SK-N-SH (cell line): ENCODE data around the gene SLC26A1. TPM values are rescaled to one million over a fixed set of nuclear protein-coding genes. Genes with fewer than 3 reads are reported as not detected.

Experiments used
- CTCF ChIA-PET: fragments of 300-600, 350-600 bp; formaldehyde crosslinking; extraction: SDS; loops from one replicate; lab custom pipeline; 2021; lab: Yijun Ruan, JAX
- POLR2A ChIA-PET: fragments of 350-600 bp; sonication (Branson Sonifier 250); formaldehyde crosslinking; extraction: SDS; loops from one replicate; lab custom pipeline; 2020; ENCODE audit warnings: antibody characterized with exemption, inconsistent platforms; lab: Yijun Ruan, JAX
- DNase-seq: peaks from one replicate; pipeline ENCODE4 v3.0.0; 2012
- H2AFZ ChIP-seq: fragments of 200-600 bp; sonication (generic); 2 replicates; pipeline ENCODE4 v1.8.1; 2016; ENCODE audit warnings: antibody characterized with exemption, mild to moderate bottlenecking, low read depth
- H3F3A ChIP-seq: fragments of 200-600 bp; sonication (generic); replicated peaks from 2 replicates; pipeline ENCODE3; 2016; ENCODE audit warnings: antibody characterized with exemption, mild to moderate bottlenecking; ENCODE audit not compliant: insufficient read depth
- H3K27ac ChIP-seq, 2 experiments: fragments of 200-500 bp in 1 of 2; fragments of 200-600 bp in 1 of 2; sonication (Bioruptor generic) in 1 of 2; sonication (generic), shearing (Covaris generic) in 1 of 2; 2 replicates each; pipeline versions ENCODE4 v1.5.1 to v1.6.1; 2014 to 2016; ENCODE audit warnings: low read depth in 2 of 2, inconsistent platforms in 1 of 2, low read length in 1 of 2, mild to moderate bottlenecking in 1 of 2, mixed read lengths in 1 of 2
- H3K27me3 ChIP-seq: fragments of 200-600 bp; sonication (generic), shearing (Covaris generic); 2 replicates; pipeline ENCODE4 v1.6.1; 2016; ENCODE audit warnings: mixed run types; ENCODE audit not compliant: insufficient read depth
- H3K36me3 ChIP-seq, 2 experiments: fragments of 200-500 bp in 1 of 2; fragments of 200-600 bp in 1 of 2; sonication (Bioruptor generic) in 1 of 2; sonication (generic) in 1 of 2; replicated peaks in 1 of 2; 2 replicates each; pipeline versions ENCODE3 to v1.5.1; 2014 to 2016; ENCODE audit warnings: low read length in 1 of 2, mild to moderate bottlenecking in 1 of 2; ENCODE audit not compliant: insufficient read depth in 2 of 2, control insufficient read depth in 1 of 2
- H3K4me1 ChIP-seq, 2 experiments: fragments of 200-500 bp in 1 of 2; fragments of 200-600 bp in 1 of 2; sonication (Bioruptor generic) in 1 of 2; sonication (generic), shearing (Covaris generic) in 1 of 2; 2 replicates each; pipeline versions ENCODE4 v1.5.1 to v1.6.1; 2014 to 2016; ENCODE audit warnings: low read depth in 1 of 2, low read length in 1 of 2, mixed run types in 1 of 2; ENCODE audit not compliant: insufficient read depth in 2 of 2, control insufficient read depth in 1 of 2
- H3K4me2 ChIP-seq: fragments of 200-600 bp; sonication (generic), shearing (Covaris generic); 2 replicates; pipeline ENCODE4 v1.6.1; 2017; ENCODE audit warnings: mixed run types
- H3K4me3 ChIP-seq, 2 experiments: fragments of 200-500 bp in 1 of 2; fragments of 200-600 bp in 1 of 2; sonication (Bioruptor generic) in 1 of 2; sonication (generic), shearing (Covaris generic) in 1 of 2; 2 replicates each; pipeline versions ENCODE4 v1.5.1 to v1.8.1; 2014 to 2016; ENCODE audit warnings: low read depth in 2 of 2, inconsistent platforms in 1 of 2, low read length in 1 of 2, mild to moderate bottlenecking in 1 of 2, mixed read lengths in 1 of 2, moderate library complexity in 1 of 2
- H3K79me2 ChIP-seq: fragments of 200-600 bp; sonication (generic); 2 replicates; pipeline ENCODE4 v1.8.1; 2017; ENCODE audit warnings: mild to moderate bottlenecking; ENCODE audit not compliant: insufficient read depth
- H3K9ac ChIP-seq: fragments of 200-600 bp; sonication (generic); 2 replicates; pipeline ENCODE4 v1.6.1; 2017; ENCODE audit warnings: mixed run types
- H3K9me2 ChIP-seq: fragments of 200-600 bp; sonication (generic); 2 replicates; pipeline ENCODE4 v1.6.1; 2017; ENCODE audit warnings: mixed run types
- H3K9me3 ChIP-seq: fragments of 200-600 bp; sonication (generic); 2 replicates; pipeline ENCODE4 v1.6.1; 2017; ENCODE audit warnings: mixed run types, mild to moderate bottlenecking, moderate library complexity
- H4K20me1 ChIP-seq: fragments of 200-600 bp; sonication (generic); 2 replicates; pipeline ENCODE4 v1.6.1; 2017; ENCODE audit warnings: mild to moderate bottlenecking, mixed run types; ENCODE audit not compliant: insufficient read depth
- EP300 ChIP-seq, 2 experiments: IDR thresholded peaks; 2 replicates each; pipeline versions ENCODE4 v1.4.0 to v1.6.1; 2012; ENCODE audit warnings: borderline replicate concordance in 1 of 2, low read depth in 1 of 2, low read length in 1 of 2
- EZH2phosphoT487 ChIP-seq: fragments of 200-600 bp; sonication (generic); IDR thresholded peaks from 2 replicates; pipeline ENCODE4 v1.6.1; 2017; ENCODE audit warnings: low read depth, mixed run types, mild to moderate bottlenecking, antibody characterized with exemption, moderate library complexity, borderline replicate concordance
- FOSL2 ChIP-seq: IDR thresholded peaks from 2 replicates; pipeline ENCODE4 v1.4.0; 2012; ENCODE audit warnings: low read depth, mild to moderate bottlenecking, moderate library complexity, borderline replicate concordance
- FOXJ3 ChIP-seq: sonication (generic); formaldehyde crosslinking; IDR thresholded peaks from 2 replicates; pipeline ENCODE4 v1.5.1; 2020; ENCODE audit warnings: mild to moderate bottlenecking, missing genetic modification reagents
- FOXM1 ChIP-seq: IDR thresholded peaks from 2 replicates; pipeline ENCODE4 v1.4.0; 2012; ENCODE audit warnings: low read depth, mild to moderate bottlenecking
- MEF2A ChIP-seq: IDR thresholded peaks from 2 replicates; pipeline ENCODE4 v1.4.0; 2012; ENCODE audit warnings: low read depth, borderline replicate concordance
- NFIC ChIP-seq: IDR thresholded peaks from 2 replicates; pipeline ENCODE4 v1.4.0; 2012; ENCODE audit warnings: borderline replicate concordance
- NRF1 ChIP-seq: IDR thresholded peaks from 2 replicates; pipeline ENCODE4 v1.6.1; 2012; ENCODE audit warnings: low read depth, mild to moderate bottlenecking, low read length
- RCOR1 ChIP-seq: fragments of 150-350 bp; IDR thresholded peaks from 2 replicates; pipeline ENCODE4 v1.6.1; 2017; ENCODE audit warnings: antibody characterized with exemption, low read length
- RFX5 ChIP-seq: IDR thresholded peaks from 2 replicates; pipeline ENCODE4 v1.6.1; 2012; ENCODE audit warnings: mild to moderate bottlenecking, improper control_type of control experiment, low read length
- RXRA ChIP-seq: IDR thresholded peaks from 2 replicates; pipeline ENCODE4 v1.4.0; 2012; ENCODE audit warnings: low read depth, mild to moderate bottlenecking, borderline replicate concordance
- SIN3A ChIP-seq: IDR thresholded peaks from 2 replicates; pipeline ENCODE4 v1.6.1; 2012; ENCODE audit warnings: low read depth, mild to moderate bottlenecking, low read length, moderate library complexity, borderline replicate concordance
- SMC3 ChIP-seq: IDR thresholded peaks from 2 replicates; pipeline ENCODE4 v1.6.1; 2012; ENCODE audit warnings: low read depth, low read length, improper control_type of control experiment
- TAF1 ChIP-seq: IDR thresholded peaks from 2 replicates; pipeline ENCODE4 v1.6.1; 2012; ENCODE audit warnings: low read depth, mild to moderate bottlenecking, low read length, moderate library complexity, borderline replicate concordance
- YY1 ChIP-seq: IDR thresholded peaks from 2 replicates; pipeline ENCODE4 v1.4.0; 2012; ENCODE audit warnings: low read depth, mild to moderate bottlenecking
- WGBS: methylation state at CpG from one replicate; pipeline ENCODE4 v1.1.6; 2017; ENCODE audit warnings: low lambda C conversion rate; 5-methylcytosine and 5-hydroxymethylcytosine counted together
- polyA plus RNA-seq, 3 experiments: library from polyadenylated mRNA; depleted of rRNA; stranded (reverse); fragments of >200 nt; gene quantifications; 2 replicates each; pipeline ENCODE4 v1.2.3, GENCODE V29; 2012
- TF ChIP-seq, protein P1 (sequence below): fragments of 150-350 bp; IDR thresholded peaks from 2 replicates; pipeline ENCODE4 v1.6.1; 2017; ENCODE audit warnings: antibody characterized with exemption, low read length, low read depth, borderline replicate concordance
- TF ChIP-seq, protein P2 (sequence below): IDR thresholded peaks from 2 replicates; pipeline ENCODE4 v1.4.0; 2012; ENCODE audit warnings: low read depth
- TF ChIP-seq, protein P3 (sequence below): fragments of 150-350 bp; IDR thresholded peaks from 2 replicates; pipeline ENCODE4 v1.6.1; 2016; ENCODE audit warnings: mild to moderate bottlenecking, low read depth, low read length

The SLC26A1 gene
- polyA plus RNA-seq, 1 of the 3 experiments (the other 2 are of a cell fraction) = 0.05 TPM

DNA sequence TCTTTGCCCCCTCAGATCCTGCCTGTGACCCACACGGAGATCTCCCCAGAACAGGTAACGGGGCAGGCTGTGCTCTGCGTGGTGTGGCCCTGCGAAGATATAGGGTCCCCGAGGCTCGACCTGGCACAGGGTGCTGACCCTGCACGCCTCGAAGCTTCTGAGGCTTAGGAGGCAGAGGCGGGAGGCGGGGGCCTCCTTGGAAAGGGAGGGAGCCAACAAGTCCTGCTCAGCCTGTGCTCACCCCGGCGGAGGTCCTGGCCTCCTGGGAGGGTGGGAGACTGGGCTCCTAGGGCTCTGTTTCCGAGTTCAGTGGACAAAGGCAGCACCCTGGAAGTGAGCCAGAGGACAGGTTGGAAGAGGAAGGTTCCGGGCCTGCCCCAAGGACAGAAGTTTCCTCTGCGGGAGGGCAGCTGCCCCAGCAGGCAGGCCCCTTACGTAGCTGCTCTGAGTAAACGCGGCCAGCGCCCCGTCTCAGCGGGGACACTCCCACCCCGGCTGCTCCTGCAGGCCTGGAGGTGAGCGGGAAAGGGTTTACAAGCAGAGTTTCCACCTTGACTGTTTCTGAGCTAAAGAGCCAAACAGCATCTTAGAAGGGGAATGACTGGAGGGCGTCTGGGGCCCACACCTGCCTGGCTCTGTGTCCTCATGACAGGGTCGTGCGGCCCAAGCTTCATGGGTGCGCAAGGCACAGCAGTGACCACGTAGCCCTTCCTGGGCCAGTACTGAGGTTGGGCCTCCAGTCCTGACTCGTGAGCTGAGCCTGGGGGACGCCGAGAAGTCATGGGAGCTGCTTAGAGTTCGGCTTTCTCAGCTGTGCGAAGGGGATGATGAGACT is 44.9 kb downstream of the SLC26A1 start:
- Histone ChIP-seq H3K9me3 (no peaks in the 10 kb centered on the region), H3K4me3 (no peak overlapping the region), H4K20me1 (no peaks in the 10 kb centered on the region), H3K36me3 (no peaks in the 10 kb centered on the region), H2AFZ (no peak overlapping the region), H3K9ac (no peak overlapping the region), H3K4me2 (no peak overlapping the region), H3F3A (no peaks in the 10 kb centered on the region), H3K9me2 (no peaks in the 10 kb centered on the region), H3K4me1 (no peaks in the 10 kb centered on the region), H3K27ac (no peak overlapping the region)
- ChIA-PET POLR2A (no interaction called here), CTCF (interaction anchor here (1.3 kb wide), 1 partner anchor 206 kb away, joined by 4 read pairs; no protein-coding TSS in a partner anchor)
- WGBS = 89% methylated on average over 24 of the region's 33 CpGs
- peak; percentile 14 for DNase-seq
- no peak for TF ChIP-seq RXRA
- no peak for TF ChIP-seq FOSL2
- no peak for TF ChIP-seq NFIC
- TF ChIP-seq MEF2A = no peak
- TF ChIP-seq, protein P1, sequence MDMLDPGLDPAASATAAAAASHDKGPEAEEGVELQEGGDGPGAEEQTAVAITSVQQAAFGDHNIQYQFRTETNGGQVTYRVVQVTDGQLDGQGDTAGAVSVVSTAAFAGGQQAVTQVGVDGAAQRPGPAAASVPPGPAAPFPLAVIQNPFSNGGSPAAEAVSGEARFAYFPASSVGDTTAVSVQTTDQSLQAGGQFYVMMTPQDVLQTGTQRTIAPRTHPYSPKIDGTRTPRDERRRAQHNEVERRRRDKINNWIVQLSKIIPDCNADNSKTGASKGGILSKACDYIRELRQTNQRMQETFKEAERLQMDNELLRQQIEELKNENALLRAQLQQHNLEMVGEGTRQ = no peak
- TF ChIP-seq EP300 (IDR thresholded peaks at IDR 0.05; ENCODE audit: borderline replicate concordance in 1 of 2, low read depth in 1 of 2, low read length in 1 of 2) = no peak
- no peak for TF ChIP-seq RCOR1
- TF ChIP-seq EZH2phosphoT487 = no peak
- TF ChIP-seq, all 33 proteins: peak for 0
- Histone ChIP-seq H3K27me3 (no peaks in the 10 kb centered on the region), H3K79me2 (no peaks in the 10 kb centered on the region)

DNA sequence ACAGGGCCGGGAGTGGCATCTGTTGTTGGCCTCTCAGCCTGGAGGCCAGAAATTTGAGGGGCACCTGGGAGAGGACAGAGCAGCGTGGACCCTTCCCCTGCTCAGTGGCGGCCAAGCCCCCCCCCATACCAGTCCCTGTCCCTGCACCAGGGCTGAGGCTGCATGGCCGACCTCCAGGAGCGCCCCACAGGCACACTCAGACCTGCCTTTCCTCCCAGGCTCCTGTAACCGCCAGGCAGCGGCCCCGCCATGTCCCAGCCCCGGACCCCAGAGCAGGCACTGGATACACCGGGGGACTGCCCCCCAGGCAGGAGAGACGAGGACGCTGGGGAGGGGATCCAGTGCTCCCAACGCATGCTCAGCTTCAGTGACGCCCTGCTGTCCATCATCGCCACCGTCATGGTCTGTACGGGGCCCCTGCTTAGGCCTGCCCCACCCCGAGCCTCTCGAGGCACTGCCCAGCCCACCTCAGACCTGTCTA is 45.7 kb downstream of the SLC26A1 start:
- Histone ChIP-seq H3K9me3 (no peaks in the 10 kb centered on the region), H3K9ac (no peak overlapping the region), H3K4me2 (no peak overlapping the region), H4K20me1 (no peaks in the 10 kb centered on the region), H3K27ac (no peak overlapping the region), H3K4me1 (no peaks in the 10 kb centered on the region), H3K9me2 (no peaks in the 10 kb centered on the region), H3K27me3 (no peaks in the 10 kb centered on the region), H3K79me2 (no peaks in the 10 kb centered on the region), H3F3A (no peaks in the 10 kb centered on the region), H3K36me3 (no peaks in the 10 kb centered on the region), H2AFZ (no peak overlapping the region), H3K4me3 (no peak overlapping the region)
- 87% methylated on average over 9 of the region's 19 CpGs for WGBS
- CTCF ChIA-PET = no interaction called here
- DNase-seq = peak; percentile 31
- TF ChIP-seq RFX5 (no peak), EZH2phosphoT487 (no peak), NRF1 (no peak), YY1 (no peak), EP300 (IDR thresholded peaks at IDR 0.05; ENCODE audit: borderline replicate concordance in 1 of 2, low read depth in 1 of 2, low read length in 1 of 2) (no peak), TAF1 (no peak), SIN3A (no peak), SMC3 (no peak), FOXM1 (no peak), FOXJ3 (CRISPR knock-in tag) (no peak)
- TF ChIP-seq, protein P2, sequence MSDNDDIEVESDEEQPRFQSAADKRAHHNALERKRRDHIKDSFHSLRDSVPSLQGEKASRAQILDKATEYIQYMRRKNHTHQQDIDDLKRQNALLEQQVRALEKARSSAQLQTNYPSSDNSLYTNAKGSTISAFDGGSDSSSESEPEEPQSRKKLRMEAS = no peak
- TF ChIP-seq, protein P3, sequence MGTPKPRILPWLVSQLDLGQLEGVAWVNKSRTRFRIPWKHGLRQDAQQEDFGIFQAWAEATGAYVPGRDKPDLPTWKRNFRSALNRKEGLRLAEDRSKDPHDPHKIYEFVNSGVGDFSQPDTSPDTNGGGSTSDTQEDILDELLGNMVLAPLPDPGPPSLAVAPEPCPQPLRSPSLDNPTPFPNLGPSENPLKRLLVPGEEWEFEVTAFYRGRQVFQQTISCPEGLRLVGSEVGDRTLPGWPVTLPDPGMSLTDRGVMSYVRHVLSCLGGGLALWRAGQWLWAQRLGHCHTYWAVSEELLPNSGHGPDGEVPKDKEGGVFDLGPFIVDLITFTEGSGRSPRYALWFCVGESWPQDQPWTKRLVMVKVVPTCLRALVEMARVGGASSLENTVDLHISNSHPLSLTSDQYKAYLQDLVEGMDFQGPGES = no peak
- POLR2A ChIA-PET = no interaction called here
